Activated naive CD4-positive, alpha-beta T cell treated with anti-CD3 and anti-CD28 coated beads, Interleukin-2, amount 50 U/mL, for 24 hours (primary cell): ENCODE measurements around the gene METTL13.

ENCODE experiments used
- H3K27ac Mint-ChIP-seq: one replicate; pipeline ENCODE4 v1.8.0; 2021; ENCODE audit warnings: mild to moderate bottlenecking, mixed read lengths
- H3K27me3 Mint-ChIP-seq: one replicate; pipeline ENCODE4 v1.8.0; 2021; ENCODE audit warnings: mixed read lengths
- H3K36me3 Mint-ChIP-seq: one replicate; pipeline ENCODE4 v1.8.0; 2021; ENCODE audit warnings: mixed read lengths
- H3K4me1 Mint-ChIP-seq: one replicate; pipeline ENCODE4 v1.8.0; 2021; ENCODE audit warnings: mixed read lengths
- H3K4me3 Mint-ChIP-seq: one replicate; pipeline ENCODE4 v1.8.0; 2021; ENCODE audit warnings: mild to moderate bottlenecking, mixed read lengths
- H3K9me3 Mint-ChIP-seq: one replicate; pipeline ENCODE4 v1.8.0; 2021; ENCODE audit warnings: mixed read lengths

METTL13 gene

GRCh38 chr1:171781176-171781875, at the start of gene METTL13:
TSS of gene METTL13 (plus strand) at chr1:171781660. CDS start at chr1:171781968, 308 bp downstream.
- Mint-ChIP-seq H3K9me3 (no peaks in the 10 kb centered on the region), H3K4me1 (peaks cover 57% of the 10 kb centered on the region), H3K4me3 (peak within 1 kb of the TSS; percentile 100), H3K27me3 (no peaks in the 10 kb centered on the region), H3K36me3 (peaks cover 16% of the 10 kb centered on the region), H3K27ac (peak within 1 kb of the TSS; percentile 99)

GRCh38 chr1:171736196-171736595, 45.3 kb upstream of the METTL13 start:
- H3K9me3 Mint-ChIP-seq = no peaks in the 10 kb centered on the region
- H3K4me1 Mint-ChIP-seq = peaks cover 51% of the 10 kb centered on the region
- no peaks in the 10 kb centered on the region for H3K27me3 Mint-ChIP-seq
- no peak overlapping the region for H3K27ac Mint-ChIP-seq
- H3K36me3 Mint-ChIP-seq = peaks cover 16% of the 10 kb centered on the region
- H3K4me3 Mint-ChIP-seq = no peak overlapping the region

GRCh38 chr1:171738911-171739310, 42.5 kb upstream of the METTL13 start:
- Mint-ChIP-seq H3K9me3 (no peaks in the 10 kb centered on the region), H3K27ac (peak overlapping the region; percentile 71), H3K4me3 (peak overlapping the region; percentile 38), H3K4me1 (peaks cover 59% of the 10 kb centered on the region), H3K36me3 (peaks cover 9% of the 10 kb centered on the region), H3K27me3 (no peaks in the 10 kb centered on the region)

GRCh38 chr1:171739656-171740055, 41.8 kb upstream of the METTL13 start:
- H3K36me3 Mint-ChIP-seq = peaks cover 9% of the 10 kb centered on the region
- no peaks in the 10 kb centered on the region for H3K27me3 Mint-ChIP-seq
- no peaks in the 10 kb centered on the region for H3K9me3 Mint-ChIP-seq
- H3K27ac Mint-ChIP-seq = peak overlapping the region; percentile 91
- peak overlapping the region; percentile 98 for H3K4me3 Mint-ChIP-seq
- peaks cover 65% of the 10 kb centered on the region for H3K4me1 Mint-ChIP-seq

GRCh38 chr1:171740356-171740863, 41.0 kb upstream of the METTL13 start:
- Mint-ChIP-seq H3K9me3 (no peaks in the 10 kb centered on the region), H3K4me3 (peak overlapping the region; percentile 98), H3K36me3 (peaks cover 6% of the 10 kb centered on the region), H3K27me3 (no peaks in the 10 kb centered on the region), H3K4me1 (peaks cover 62% of the 10 kb centered on the region), H3K27ac (peak overlapping the region; percentile 91)

- peaks cover 61% of the 10 kb centered on the region for H3K4me1 Mint-ChIP-seq
Measured at GRCh38 chr1:171740987-171741871, 40.2 kb upstream of the METTL13 start.

GRCh38 chr1:171741872-171742576, 39.4 kb upstream of the METTL13 start, which contains the start of gene VAMP4:
TSS of gene VAMP4 (minus strand) at chr1:171742065. CDS start at chr1:171738414, 3,651 bp downstream.
- H3K4me1 Mint-ChIP-seq = peaks cover 58% of the 10 kb centered on the region
- H3K36me3 Mint-ChIP-seq = peaks cover 3% of the 10 kb centered on the region
- peak within 1 kb of the TSS; percentile 98 for H3K4me3 Mint-ChIP-seq
- no peaks in the 10 kb centered on the region for H3K9me3 Mint-ChIP-seq
- H3K27ac Mint-ChIP-seq = peak within 1 kb of the TSS; percentile 100
- H3K27me3 Mint-ChIP-seq = no peaks in the 10 kb centered on the region

More at GRCh38 chr1:171740987-171741871, 40.2 kb upstream of the METTL13 start:
- Mint-ChIP-seq H3K27ac (peak overlapping the region; percentile 100), H3K9me3 (no peaks in the 10 kb centered on the region), H3K36me3 (peaks cover 6% of the 10 kb centered on the region), H3K4me3 (peak overlapping the region; percentile 98), H3K27me3 (no peaks in the 10 kb centered on the region)

GRCh38 chr1:171742577-171742922, 38.9 kb upstream of the METTL13 start:
- H3K27ac Mint-ChIP-seq = peak overlapping the region; percentile 100
- peaks cover 2% of the 10 kb centered on the region for H3K36me3 Mint-ChIP-seq
- no peaks in the 10 kb centered on the region for H3K9me3 Mint-ChIP-seq
- no peaks in the 10 kb centered on the region for H3K27me3 Mint-ChIP-seq
- H3K4me3 Mint-ChIP-seq = peak overlapping the region; percentile 98
- H3K4me1 Mint-ChIP-seq = peaks cover 57% of the 10 kb centered on the region

- Mint-ChIP-seq H3K4me3 (peak overlapping the region; percentile 98), H3K9me3 (no peaks in the 10 kb centered on the region), H3K4me1 (peaks cover 54% of the 10 kb centered on the region), H3K27ac (peak overlapping the region; percentile 100), H3K27me3 (no peaks in the 10 kb centered on the region), H3K36me3 (peaks cover under 1% of the 10 kb centered on the region)
Measured at GRCh38 chr1:171743081-171743870, 38.2 kb upstream of the METTL13 start.

GRCh38 chr1:171744986-171745385, 36.5 kb upstream of the METTL13 start:
- H3K4me1 Mint-ChIP-seq = peaks cover 37% of the 10 kb centered on the region
- H3K27me3 Mint-ChIP-seq = no peaks in the 10 kb centered on the region
- no peaks in the 10 kb centered on the region for H3K9me3 Mint-ChIP-seq
- no peak overlapping the region for H3K4me3 Mint-ChIP-seq
- no peak overlapping the region for H3K27ac Mint-ChIP-seq
- H3K36me3 Mint-ChIP-seq = no peaks in the 10 kb centered on the region

GRCh38 chr1:171748651-171749050, 32.8 kb upstream of the METTL13 start:
- Mint-ChIP-seq H3K4me3 (no peak overlapping the region), H3K27ac (no peak overlapping the region), H3K9me3 (no peaks in the 10 kb centered on the region), H3K4me1 (peaks cover 8% of the 10 kb centered on the region), H3K27me3 (no peaks in the 10 kb centered on the region), H3K36me3 (no peaks in the 10 kb centered on the region)

- Mint-ChIP-seq H3K27ac (no peak overlapping the region), H3K9me3 (no peaks in the 10 kb centered on the region), H3K36me3 (no peaks in the 10 kb centered on the region), H3K27me3 (peaks cover 2% of the 10 kb centered on the region), H3K4me3 (no peak overlapping the region), H3K4me1 (no peaks in the 10 kb centered on the region)
Measured at GRCh38 chr1:171751221-171751620, 30.2 kb upstream of the METTL13 start.

GRCh38 chr1:171753182-171753581, 28.3 kb upstream of the METTL13 start:
- Mint-ChIP-seq H3K36me3 (no peaks in the 10 kb centered on the region), H3K27ac (no peak overlapping the region), H3K27me3 (peaks cover 2% of the 10 kb centered on the region), H3K4me3 (no peak overlapping the region), H3K9me3 (no peaks in the 10 kb centered on the region), H3K4me1 (no peaks in the 10 kb centered on the region)

GRCh38 chr1:171753685-171754352, 27.6 kb upstream of the METTL13 start:
- Mint-ChIP-seq H3K27ac (no peak overlapping the region), H3K4me1 (no peaks in the 10 kb centered on the region), H3K4me3 (no peak overlapping the region), H3K9me3 (no peaks in the 10 kb centered on the region), H3K36me3 (no peaks in the 10 kb centered on the region), H3K27me3 (peaks cover 2% of the 10 kb centered on the region)
